HEK293T (cell line): ENCODE data around the gene CDC42SE2.

Experiments
- ARNT ChIP-seq: fragments of 450-650 bp; IDR thresholded peaks from 2 replicates; pipeline ENCODE4 v1.6.1; 2017; ENCODE audit warnings: mild to moderate bottlenecking
- FOXK2 ChIP-seq: fragments of 450-650 bp; IDR thresholded peaks from 2 replicates; pipeline ENCODE4 v1.6.1; 2016; ENCODE audit warnings: mild to moderate bottlenecking
- FOXM1 ChIP-seq: fragments of 450-650 bp; IDR thresholded peaks from 2 replicates; pipeline ENCODE4 v1.6.1; 2017; ENCODE audit warnings: mild to moderate bottlenecking, borderline replicate concordance
- HDGF ChIP-seq: fragments of 450-650 bp; IDR thresholded peaks from 2 replicates; pipeline ENCODE4 v1.6.1; 2017; ENCODE audit warnings: antibody characterized with exemption, borderline replicate concordance
- LEF1 ChIP-seq: fragments of 450-650 bp; IDR thresholded peaks from 2 replicates; pipeline ENCODE4 v1.6.1; 2017; ENCODE audit warnings: mild to moderate bottlenecking, borderline replicate concordance
- NFRKB ChIP-seq: fragments of 450-650 bp; IDR thresholded peaks from 2 replicates; pipeline ENCODE4 v1.6.1; 2016; ENCODE audit warnings: mild to moderate bottlenecking, moderate library complexity
- SP1 ChIP-seq: fragments of 450-650 bp; IDR thresholded peaks from 2 replicates; pipeline ENCODE4 v1.6.1; 2017

GRCh38 chr5:131318455-131318854, 54.6 kb downstream of the CDC42SE2 start:
- no peak for TF ChIP-seq NFRKB
- no peak for TF ChIP-seq FOXK2
- TF ChIP-seq SP1: no peak
- TF ChIP-seq HDGF: no peak
- no peak for TF ChIP-seq LEF1
- no peak for TF ChIP-seq FOXM1
- TF ChIP-seq ARNT: no peak
